ENCODE data around the gene LRRC27.
"Not testable (repeated sequence)": the region's sequence is repeated elsewhere in the genome, so short reads cannot be mapped to it uniquely, and the experiment has no call there.

Gene LRRC27

GRCh38 chr10:132337854-132338253 lies 5.9 kb downstream of the LRRC27 start:
- not testable (repeated sequence) for DNase-seq (ENCODE audit: low spot score)

- DNase-seq (ENCODE audit: low spot score), result no peak
These were observed 6.9 kb downstream of the LRRC27 start for GRCh38 chr10:132338876-132339275.

- no peak for DNase-seq (ENCODE audit: low spot score)
These were observed 7.3 kb downstream of the LRRC27 start for GRCh38 chr10:132339276-132339675.

GRCh38 chr10:132341017-132341416 lies 9.0 kb downstream of the LRRC27 start:
- no peak for DNase-seq (ENCODE audit: low spot score)

GRCh38 chr10:132341781-132342180 lies 9.8 kb downstream of the LRRC27 start:
- DNase-seq (ENCODE audit: low spot score), result no peak

GRCh38 chr10:132342553-132342952 lies 10.6 kb downstream of the LRRC27 start:
- no peak for DNase-seq (ENCODE audit: low spot score)

GRCh38 chr10:132344386-132344785 lies 12.4 kb downstream of the LRRC27 start:
- DNase-seq (ENCODE audit: low spot score), result no peak

- DNase-seq (ENCODE audit: low spot score), result no peak
These were observed 13.4 kb downstream of the LRRC27 start for GRCh38 chr10:132345345-132345744.

- DNase-seq (ENCODE audit: low spot score), result no peak
These were observed 14.8 kb downstream of the LRRC27 start for GRCh38 chr10:132346806-132347205.

GRCh38 chr10:132347211-132347930 lies 15.4 kb downstream of the LRRC27 start:
- DNase-seq (ENCODE audit: low spot score), result no peak

GRCh38 chr10:132347931-132348267 lies 15.9 kb downstream of the LRRC27 start:
- no peak for DNase-seq (ENCODE audit: low spot score)

- no peak for DNase-seq (ENCODE audit: low spot score)
These were observed 17.8 kb downstream of the LRRC27 start for GRCh38 chr10:132349766-132350165.

GRCh38 chr10:132350391-132350790 lies 18.4 kb downstream of the LRRC27 start:
- DNase-seq (ENCODE audit: low spot score), result no peak

GRCh38 chr10:132350946-132351345 lies 19.0 kb downstream of the LRRC27 start:
- DNase-seq (ENCODE audit: low spot score), result no peak

- no peak for DNase-seq (ENCODE audit: low spot score)
These were observed 19.6 kb downstream of the LRRC27 start for GRCh38 chr10:132351611-132352010.

- DNase-seq (ENCODE audit: low spot score), result peak; percentile 94
These were observed 20.7 kb downstream of the LRRC27 start for GRCh38 chr10:132352462-132353308.

- no peak for DNase-seq (ENCODE audit: low spot score)
These were observed 21.7 kb downstream of the LRRC27 start for GRCh38 chr10:132353456-132354355.

GRCh38 chr10:132354356-132355094 lies 22.5 kb downstream of the LRRC27 start:
- no peak for DNase-seq (ENCODE audit: low spot score)

GRCh38 chr10:132355297-132355696 lies 23.3 kb downstream of the LRRC27 start:
- no peak for DNase-seq (ENCODE audit: low spot score)

- no peak for DNase-seq (ENCODE audit: low spot score)
These were observed 23.8 kb downstream of the LRRC27 start for GRCh38 chr10:132355754-132356153.

- DNase-seq (ENCODE audit: low spot score), result no peak
These were observed 24.7 kb downstream of the LRRC27 start for GRCh38 chr10:132356621-132357195.

Measured in iPS-NIHi11 (cell line).